IPS-15b (cell line): ENCODE data around the gene B4GALNT1.

ENCODE experiments used
- H3K27me3 ChIP-seq: one replicate; pipeline ENCODE4 v1.6.1; 2013; ENCODE audit warnings: low read length; ENCODE audit not compliant: control insufficient read depth, insufficient read depth
- H3K36me3 ChIP-seq: one replicate; pipeline ENCODE4 v1.6.1; 2013; ENCODE audit warnings: low read length; ENCODE audit not compliant: control insufficient read depth, insufficient read depth
- H3K4me1 ChIP-seq: one replicate; pipeline ENCODE4 v1.6.1; 2013; ENCODE audit warnings: mild to moderate bottlenecking, low read length; ENCODE audit not compliant: control insufficient read depth, insufficient read depth
- H3K4me3 ChIP-seq: one replicate; pipeline ENCODE4 v1.5.1; 2013; ENCODE audit warnings: low read depth, low read length
- H3K9ac ChIP-seq: one replicate; pipeline ENCODE4 v1.6.1; 2013; ENCODE audit warnings: low read depth, mild to moderate bottlenecking, low read length
- H3K9me3 ChIP-seq: one replicate; pipeline ENCODE4 v1.6.1; 2013; ENCODE audit warnings: mild to moderate bottlenecking, low read length; ENCODE audit not compliant: control insufficient read depth, insufficient read depth

The B4GALNT1 gene

GRCh38 chr12:57609781-57610553 lies 23.0 kb downstream of the B4GALNT1 start:
- Histone ChIP-seq H3K9ac (no peak overlapping the region), H3K4me1 (peaks cover 7% of the 10 kb centered on the region), H3K4me3 (peak overlapping the region; percentile 50), H3K9me3 (no peaks in the 10 kb centered on the region), H3K27me3 (peaks cover 40% of the 10 kb centered on the region), H3K36me3 (peaks cover 6% of the 10 kb centered on the region)

- no peak overlapping the region for H3K9ac ChIP-seq
- H3K36me3 ChIP-seq = peaks cover 6% of the 10 kb centered on the region
- peak overlapping the region; percentile 50 for H3K4me3 ChIP-seq
- H3K4me1 ChIP-seq = peaks cover 7% of the 10 kb centered on the region
- H3K9me3 ChIP-seq = no peaks in the 10 kb centered on the region
- H3K27me3 ChIP-seq = peaks cover 33% of the 10 kb centered on the region
Observed at GRCh38 chr12:57609101-57609780, 23.8 kb downstream of the B4GALNT1 start.

- Histone ChIP-seq H3K9me3 (no peaks in the 10 kb centered on the region), H3K36me3 (peaks cover 5% of the 10 kb centered on the region), H3K4me1 (peaks cover 17% of the 10 kb centered on the region), H3K27me3 (peaks cover 22% of the 10 kb centered on the region), H3K4me3 (no peak overlapping the region), H3K9ac (no peak overlapping the region)
Observed at GRCh38 chr12:57607958-57608663, 24.9 kb downstream of the B4GALNT1 start.

GRCh38 chr12:57606821-57607220 lies 26.2 kb downstream of the B4GALNT1 start:
- Histone ChIP-seq H3K4me1 (peaks cover 17% of the 10 kb centered on the region), H3K27me3 (peaks cover 9% of the 10 kb centered on the region), H3K36me3 (peaks cover 9% of the 10 kb centered on the region), H3K9ac (no peak overlapping the region), H3K9me3 (no peaks in the 10 kb centered on the region), H3K4me3 (no peak overlapping the region)

GRCh38 chr12:57606399-57606798 lies 26.6 kb downstream of the B4GALNT1 start:
- Histone ChIP-seq H3K4me1 (peaks cover 17% of the 10 kb centered on the region), H3K9me3 (no peaks in the 10 kb centered on the region), H3K9ac (no peak overlapping the region), H3K4me3 (no peak overlapping the region), H3K27me3 (peaks cover 9% of the 10 kb centered on the region), H3K36me3 (peaks cover 9% of the 10 kb centered on the region)

GRCh38 chr12:57605811-57606311 lies 27.1 kb downstream of the B4GALNT1 start:
- peaks cover 17% of the 10 kb centered on the region for H3K4me1 ChIP-seq
- H3K9ac ChIP-seq = no peak overlapping the region
- H3K36me3 ChIP-seq = peaks cover 10% of the 10 kb centered on the region
- no peaks in the 10 kb centered on the region for H3K9me3 ChIP-seq
- peak overlapping the region; percentile 87 for H3K4me3 ChIP-seq
- H3K27me3 ChIP-seq = peaks cover 9% of the 10 kb centered on the region

GRCh38 chr12:57604992-57605810 lies 27.8 kb downstream of the B4GALNT1 start:
- Histone ChIP-seq H3K36me3 (peaks cover 12% of the 10 kb centered on the region), H3K9ac (peak overlapping the region; percentile 47), H3K27me3 (peaks cover 5% of the 10 kb centered on the region), H3K4me1 (peaks cover 17% of the 10 kb centered on the region), H3K4me3 (peak overlapping the region; percentile 87), H3K9me3 (no peaks in the 10 kb centered on the region)

- peak within 1 kb of the TSS; percentile 87 for H3K4me3 ChIP-seq
- no peaks in the 10 kb centered on the region for H3K9me3 ChIP-seq
- peak within 1 kb of the TSS; percentile 74 for H3K9ac ChIP-seq
- H3K4me1 ChIP-seq = peaks cover 17% of the 10 kb centered on the region
- H3K36me3 ChIP-seq = peaks cover 12% of the 10 kb centered on the region
- H3K27me3 ChIP-seq = peaks cover 5% of the 10 kb centered on the region
Observed at GRCh38 chr12:57604454-57604991, 28.5 kb downstream of the B4GALNT1 start, which contains the start of gene DTX3. Gene DTX3 (plus strand): TSS chr12:57604824. CDS start chr12:57606518, 1,694 bp downstream.

GRCh38 chr12:57603815-57604453 lies 29.1 kb downstream of the B4GALNT1 start:
- Histone ChIP-seq H3K4me3 (peak overlapping the region; percentile 86), H3K4me1 (peaks cover 16% of the 10 kb centered on the region), H3K36me3 (peaks cover 18% of the 10 kb centered on the region), H3K9me3 (no peaks in the 10 kb centered on the region), H3K27me3 (peaks cover 5% of the 10 kb centered on the region), H3K9ac (peak overlapping the region; percentile 74)

- Histone ChIP-seq H3K4me3 (peak overlapping the region; percentile 86), H3K9ac (no peak overlapping the region), H3K9me3 (no peaks in the 10 kb centered on the region), H3K27me3 (peaks cover 4% of the 10 kb centered on the region), H3K4me1 (peaks cover 10% of the 10 kb centered on the region), H3K36me3 (peaks cover 21% of the 10 kb centered on the region)
Observed at GRCh38 chr12:57603324-57603723, 29.7 kb downstream of the B4GALNT1 start.
